Measurements from ENCODE around the gene AKR1E2.

The AKR1E2 gene

GRCh38 chr10:4826792-4827324 is 851 bp downstream of the AKR1E2 start:
- no peak overlapping the region for H3K4me3 ChIP-seq (ENCODE audit: low read length, poor library complexity, severe bottlenecking)
- H3K79me2 ChIP-seq (ENCODE audit: insufficient read depth, low read length) = no peaks in the 10 kb centered on the region
- no peaks in the 10 kb centered on the region for H3F3A ChIP-seq (ENCODE audit: low read depth)
- H2AFZ ChIP-seq (ENCODE audit: low read length) = no peak overlapping the region
- no peak overlapping the region for H3K4me2 ChIP-seq (ENCODE audit: low read depth, low read length, poor library complexity, severe bottlenecking)
- H3K9ac ChIP-seq (ENCODE audit: low read depth, low read length, poor library complexity, severe bottlenecking) = no peak overlapping the region
- no peaks in the 10 kb centered on the region for H3K9me3 ChIP-seq (ENCODE audit: insufficient read depth, low read depth, low read length)
- no peaks in the 10 kb centered on the region for H4K20me1 ChIP-seq (ENCODE audit: insufficient read depth, low read length, poor library complexity, severe bottlenecking)
- H3K9me2 ChIP-seq (replicated peaks; ENCODE audit: low read depth, low read length) = no peaks in the 10 kb centered on the region
- no peak for TF ChIP-seq EZH2phosphoT487 (IDR thresholded peaks at IDR 0.05; ENCODE audit: borderline replicate concordance)
- TF ChIP-seq CTCF (conservative IDR thresholded peaks at IDR 0.05; ENCODE audit: low read length) = no peak
- no peaks in the 10 kb centered on the region for H3K36me3 ChIP-seq (ENCODE audit: insufficient read depth, low read length)
- peaks cover 5% of the 10 kb centered on the region for H3K4me1 ChIP-seq (ENCODE audit: insufficient read depth, low read length, poor library complexity, severe bottlenecking)
- no peaks in the 10 kb centered on the region for H3K27me3 ChIP-seq (ENCODE audit: insufficient read depth, low read length, poor library complexity, severe bottlenecking)

- Histone ChIP-seq H3K9ac (ENCODE audit: low read depth, low read length, poor library complexity, severe bottlenecking) (no peak overlapping the region), H4K20me1 (ENCODE audit: insufficient read depth, low read length, poor library complexity, severe bottlenecking) (no peaks in the 10 kb centered on the region), H3K9me2 (replicated peaks; ENCODE audit: low read depth, low read length) (no peaks in the 10 kb centered on the region), H3F3A (ENCODE audit: low read depth) (no peaks in the 10 kb centered on the region), H3K9me3 (ENCODE audit: insufficient read depth, low read depth, low read length) (no peaks in the 10 kb centered on the region), H2AFZ (ENCODE audit: low read length) (no peak overlapping the region), H3K79me2 (ENCODE audit: insufficient read depth, low read length) (no peaks in the 10 kb centered on the region), H3K27me3 (ENCODE audit: insufficient read depth, low read length, poor library complexity, severe bottlenecking) (no peaks in the 10 kb centered on the region), H3K36me3 (ENCODE audit: insufficient read depth, low read length) (no peaks in the 10 kb centered on the region), H3K4me2 (ENCODE audit: low read depth, low read length, poor library complexity, severe bottlenecking) (no peak overlapping the region), H3K4me3 (ENCODE audit: low read length, poor library complexity, severe bottlenecking) (no peak overlapping the region), H3K4me1 (ENCODE audit: insufficient read depth, low read length, poor library complexity, severe bottlenecking) (peaks cover 5% of the 10 kb centered on the region)
- TF ChIP-seq CTCF (conservative IDR thresholded peaks at IDR 0.05; ENCODE audit: low read length) (no peak), EZH2phosphoT487 (IDR thresholded peaks at IDR 0.05; ENCODE audit: borderline replicate concordance) (no peak)
Observed at GRCh38 chr10:4828005-4828404, 2.0 kb downstream of the AKR1E2 start.

- H3K4me2 ChIP-seq (ENCODE audit: low read depth, low read length, poor library complexity, severe bottlenecking) = no peak overlapping the region
- H3K36me3 ChIP-seq (ENCODE audit: insufficient read depth, low read length) = no peaks in the 10 kb centered on the region
- H3K4me1 ChIP-seq (ENCODE audit: insufficient read depth, low read length, poor library complexity, severe bottlenecking) = peaks cover 7% of the 10 kb centered on the region
Observed at GRCh38 chr10:4830551-4830950, 4.5 kb downstream of the AKR1E2 start.

More at GRCh38 chr10:4830551-4830950, 4.5 kb downstream of the AKR1E2 start:
- no peak overlapping the region for H3K9ac ChIP-seq (ENCODE audit: low read depth, low read length, poor library complexity, severe bottlenecking)
- no peaks in the 10 kb centered on the region for H3F3A ChIP-seq (ENCODE audit: low read depth)
- H3K9me2 ChIP-seq (replicated peaks; ENCODE audit: low read depth, low read length) = no peaks in the 10 kb centered on the region
- no peaks in the 10 kb centered on the region for H3K9me3 ChIP-seq (ENCODE audit: insufficient read depth, low read depth, low read length)
- TF ChIP-seq EZH2phosphoT487 (IDR thresholded peaks at IDR 0.05; ENCODE audit: borderline replicate concordance) (no peak), CTCF (conservative IDR thresholded peaks at IDR 0.05; ENCODE audit: low read length) (no peak)
- H3K4me3 ChIP-seq (ENCODE audit: low read length, poor library complexity, severe bottlenecking) = no peak overlapping the region
- no peaks in the 10 kb centered on the region for H4K20me1 ChIP-seq (ENCODE audit: insufficient read depth, low read length, poor library complexity, severe bottlenecking)
- H3K79me2 ChIP-seq (ENCODE audit: insufficient read depth, low read length) = no peaks in the 10 kb centered on the region
- H3K27me3 ChIP-seq (ENCODE audit: insufficient read depth, low read length, poor library complexity, severe bottlenecking) = no peaks in the 10 kb centered on the region
- no peak overlapping the region for H2AFZ ChIP-seq (ENCODE audit: low read length)
